ENCODE results near the gene ARHGAP26.
"Not testable (repeated sequence)": the region's sequence is repeated elsewhere in the genome, so short reads cannot be mapped to it uniquely, and the experiment has no call there.

ARHGAP26 gene

GRCh38 chr5:143090044-143090443 lies 319.9 kb downstream of the ARHGAP26 start:
- FAIRE-seq; DNase-seq (ENCODE audit: insufficient read length, low spot score): not testable (repeated sequence)

DNA sequence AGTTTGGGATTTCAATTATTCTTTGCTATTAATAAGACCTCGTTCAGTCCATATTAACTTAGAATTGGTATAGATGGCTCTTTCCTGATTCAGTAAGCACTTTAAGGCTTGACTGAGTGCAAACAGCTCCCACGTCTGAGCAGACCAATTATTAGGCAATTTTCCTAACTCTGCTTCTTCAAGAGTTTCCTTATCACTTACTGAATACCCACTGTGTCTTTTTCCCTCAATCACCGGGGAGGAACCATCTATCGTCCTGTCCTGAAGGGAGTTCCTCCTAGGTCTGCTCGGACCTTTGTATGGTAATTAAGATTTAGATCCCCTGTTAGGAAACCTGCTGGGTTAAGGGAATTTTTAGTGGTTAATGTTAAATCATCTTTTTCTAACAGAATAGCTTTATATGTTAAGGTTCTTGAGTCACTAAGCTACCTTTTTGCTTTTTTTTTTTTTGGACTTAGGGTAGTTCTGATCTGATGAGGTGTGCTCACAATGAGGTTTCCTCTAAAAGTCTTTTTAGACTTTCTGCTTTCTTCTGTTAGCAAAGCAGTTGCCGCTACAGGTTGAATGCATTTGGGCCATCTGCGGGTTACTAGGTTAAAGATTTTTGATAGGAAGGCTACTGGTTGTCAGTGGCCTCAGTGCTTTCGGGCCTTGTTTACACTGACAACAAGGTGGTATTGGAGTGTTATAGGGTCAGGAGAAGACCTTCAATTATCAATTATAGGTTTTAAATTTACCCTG lies 322.7 kb downstream of the ARHGAP26 start:
- not testable (repeated sequence) for DNase-seq (ENCODE audit: insufficient read length, low spot score); FAIRE-seq

- FAIRE-seq: no peak
- DNase-seq (ENCODE audit: insufficient read length, low spot score): no peak
These were observed 323.4 kb downstream of the ARHGAP26 start for GRCh38 chr5:143093452-143094086.

- no peak for DNase-seq (ENCODE audit: insufficient read length, low spot score)
- FAIRE-seq: peak; percentile 31
These were observed 323.9 kb downstream of the ARHGAP26 start for GRCh38 chr5:143094087-143094521.

DNA sequence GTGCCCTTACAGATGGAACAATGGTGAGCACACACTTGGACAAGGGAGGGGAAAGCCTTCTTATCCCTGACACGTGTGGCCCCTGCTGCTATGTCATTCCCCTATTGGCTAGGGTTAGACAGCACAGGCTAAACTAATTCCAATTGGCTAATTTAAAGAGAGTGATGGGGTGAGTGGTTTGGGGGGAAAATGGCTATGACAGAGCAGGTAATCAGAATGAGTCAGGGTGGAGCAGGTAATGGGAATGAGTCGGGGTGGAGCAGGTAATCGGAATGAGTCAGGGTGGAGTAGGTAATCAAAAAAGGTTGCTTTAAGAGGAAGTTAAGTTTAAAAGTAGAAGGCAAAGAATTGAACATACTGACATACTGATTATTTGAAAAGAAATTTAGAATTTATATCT lies 324.4 kb downstream of the ARHGAP26 start:
- DNase-seq (ENCODE audit: insufficient read length, low spot score); FAIRE-seq: not testable (repeated sequence)

GRCh38 chr5:143101121-143101520 lies 330.9 kb downstream of the ARHGAP26 start:
- FAIRE-seq: peak; percentile 98
- DNase-seq (ENCODE audit: insufficient read length, low spot score): peak; percentile 44

DNA sequence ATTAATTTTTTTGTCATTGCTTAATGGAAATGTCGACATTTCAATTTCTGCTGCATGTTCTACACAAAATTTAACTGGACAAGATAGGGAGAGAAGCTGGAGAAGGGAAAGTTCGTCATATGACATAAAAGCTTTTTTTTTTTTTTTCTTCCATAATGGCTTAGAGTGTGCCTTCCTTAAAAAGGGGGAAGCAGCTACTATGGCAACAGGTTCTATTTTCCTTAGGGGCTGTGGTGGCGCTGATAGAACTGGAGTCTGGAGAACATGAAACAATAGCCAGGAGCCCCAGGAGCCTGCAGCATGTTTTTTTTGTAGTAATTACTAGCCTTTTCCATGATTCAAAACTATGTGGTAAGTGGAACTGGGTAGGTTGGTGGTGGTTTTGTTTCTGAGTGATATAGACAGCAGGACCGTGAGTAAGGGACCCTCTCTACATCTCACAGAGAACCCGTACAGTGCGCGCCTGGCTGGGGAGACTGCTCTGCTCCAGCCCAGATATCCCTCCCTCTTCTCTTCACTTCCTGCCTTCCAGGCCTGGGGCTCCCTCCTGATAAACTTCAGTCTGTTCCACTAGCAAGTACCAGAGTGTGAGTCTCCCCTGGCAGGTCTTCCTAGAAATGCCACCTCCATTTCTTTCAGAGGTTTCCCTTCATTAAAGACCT lies 331.7 kb downstream of the ARHGAP26 start:
- no peak for DNase-seq (ENCODE audit: insufficient read length, low spot score)
- peak; percentile 74 for FAIRE-seq

DNA sequence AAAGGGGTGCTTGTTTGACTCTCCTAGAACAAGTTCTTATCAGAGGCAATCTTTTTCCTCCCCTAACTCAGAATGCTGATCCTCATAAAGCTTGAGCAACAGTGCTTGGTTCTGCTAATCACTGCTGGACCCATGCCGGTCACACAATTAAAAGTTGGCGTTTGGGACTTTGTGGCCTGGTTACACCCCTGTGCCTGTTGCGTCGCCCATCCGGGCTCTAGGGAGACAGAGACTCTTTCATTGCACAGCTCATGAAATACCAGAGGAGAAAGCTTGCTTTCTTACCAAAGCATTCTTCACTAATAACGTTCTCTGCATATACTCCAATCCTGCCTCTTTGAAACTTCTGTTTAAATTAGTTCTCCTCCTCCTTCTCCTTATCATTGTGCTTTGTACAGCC lies 332.2 kb downstream of the ARHGAP26 start:
- DNase-seq (ENCODE audit: insufficient read length, low spot score) (no peak), FAIRE-seq (no peak)

DNA sequence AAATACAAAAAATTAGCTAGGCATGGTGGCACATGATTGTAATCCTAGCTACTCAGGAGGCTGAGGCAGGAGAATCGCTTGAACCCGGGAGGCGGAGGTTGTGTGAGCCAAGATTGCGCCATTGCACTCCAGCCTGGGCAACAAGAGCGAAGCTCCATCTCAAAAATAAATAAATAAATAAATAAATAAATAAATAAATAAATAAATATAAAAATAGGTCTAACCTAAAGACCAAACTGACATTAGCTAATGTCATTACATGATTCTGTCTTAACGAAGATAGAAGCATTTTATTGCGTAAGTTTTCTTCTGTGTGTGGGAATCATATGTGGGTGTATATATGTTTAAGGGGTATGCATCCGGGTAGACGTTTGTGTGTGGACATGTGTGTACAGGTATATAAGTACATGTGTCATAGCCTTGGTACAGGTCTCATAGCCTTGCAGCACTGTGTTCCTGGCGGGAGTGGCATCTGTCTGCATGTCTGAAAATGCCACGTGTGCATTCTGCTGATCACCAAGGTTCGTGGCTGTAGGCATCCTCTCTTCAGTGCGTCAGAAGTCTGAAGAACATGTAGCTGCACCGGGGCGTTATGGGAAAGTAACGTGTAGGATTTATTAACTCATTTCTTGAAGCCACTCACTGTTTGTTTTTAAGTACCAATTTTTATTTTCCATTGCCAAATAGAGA lies 335.2 kb downstream of the ARHGAP26 start:
- DNase-seq (ENCODE audit: insufficient read length, low spot score): no peak
- no peak for FAIRE-seq

DNA sequence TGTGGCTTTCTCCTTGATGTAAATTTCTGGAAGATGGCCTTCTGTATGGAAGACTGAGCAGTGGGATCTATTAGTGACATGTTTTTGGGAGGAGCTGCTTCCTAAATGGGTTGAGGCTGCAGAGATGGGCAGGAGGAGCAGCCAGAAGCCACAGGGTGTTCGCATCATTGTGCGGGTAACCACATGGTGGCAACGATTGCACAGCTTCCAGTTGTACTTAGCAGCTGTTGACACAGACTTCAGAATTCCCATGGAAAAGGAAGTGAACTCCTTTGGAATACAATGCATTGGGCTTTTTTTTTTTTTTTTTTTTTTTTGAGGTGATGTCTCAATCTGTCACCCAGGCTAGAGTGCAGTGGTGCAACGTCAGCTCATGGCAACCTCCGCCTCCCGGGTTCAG lies 336.0 kb downstream of the ARHGAP26 start:
- FAIRE-seq (no peak), DNase-seq (ENCODE audit: insufficient read length, low spot score) (no peak)

- FAIRE-seq (no peak), DNase-seq (ENCODE audit: insufficient read length, low spot score) (no peak)
These were observed 338.4 kb downstream of the ARHGAP26 start for GRCh38 chr5:143108498-143109128.

- no peak for FAIRE-seq
- no peak for DNase-seq (ENCODE audit: insufficient read length, low spot score)
These were observed 340.4 kb downstream of the ARHGAP26 start for GRCh38 chr5:143110591-143110990.

GRCh38 chr5:143111799-143112198 lies 341.6 kb downstream of the ARHGAP26 start:
- FAIRE-seq (no peak), DNase-seq (ENCODE audit: insufficient read length, low spot score) (no peak)

DNA sequence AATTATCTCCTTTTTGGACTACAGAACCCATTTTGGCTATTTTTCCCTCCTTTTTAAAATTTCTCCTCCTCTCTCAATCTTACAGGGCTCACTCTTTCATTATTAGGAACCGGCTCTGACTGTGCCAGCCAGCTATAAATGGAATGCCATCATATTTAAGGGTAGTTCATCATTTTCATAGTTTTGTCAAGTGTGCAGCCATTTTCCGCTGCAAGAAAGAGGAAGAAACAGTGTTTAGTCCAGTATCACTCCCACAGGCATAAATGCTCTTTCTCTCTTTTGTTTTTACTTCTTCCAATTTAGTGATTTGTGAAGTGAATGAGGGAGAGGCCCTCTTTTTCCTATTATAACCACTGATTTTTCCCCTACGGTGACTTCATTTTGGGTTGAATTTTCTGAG lies 343.3 kb downstream of the ARHGAP26 start:
- FAIRE-seq: no peak
- DNase-seq (ENCODE audit: insufficient read length, low spot score): no peak

GRCh38 chr5:143114481-143114880 lies 344.3 kb downstream of the ARHGAP26 start:
- DNase-seq (ENCODE audit: insufficient read length, low spot score): no peak

GRCh38 chr5:143115381-143115780 lies 345.2 kb downstream of the ARHGAP26 start:
- no peak for DNase-seq (ENCODE audit: insufficient read length, low spot score)
- FAIRE-seq: no peak

More at GRCh38 chr5:143114481-143114880, 344.3 kb downstream of the ARHGAP26 start:
- peak; percentile 35 for FAIRE-seq

DNA sequence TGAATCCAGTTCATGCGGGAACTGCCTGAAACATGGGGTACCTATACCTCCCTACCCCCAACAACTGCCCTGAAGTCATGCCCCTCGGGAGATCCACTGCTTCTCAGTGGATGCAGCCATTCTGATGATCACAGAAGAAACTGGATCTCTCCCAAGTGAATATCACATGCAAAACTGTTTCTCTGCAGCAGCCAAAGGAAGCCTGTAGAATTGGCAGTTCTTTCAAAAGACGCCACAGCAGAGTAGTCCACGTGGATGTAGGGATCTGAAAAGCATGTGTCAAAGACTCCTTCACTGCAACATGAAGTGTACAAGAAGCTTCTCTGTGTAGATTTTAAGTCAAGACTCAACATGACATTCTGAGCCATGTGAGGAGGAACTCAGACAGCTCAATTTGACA lies 346.6 kb downstream of the ARHGAP26 start:
- FAIRE-seq: no peak
- no peak for DNase-seq (ENCODE audit: insufficient read length, low spot score)

- DNase-seq (ENCODE audit: insufficient read length, low spot score) (no peak), FAIRE-seq (no peak)
These were observed 347.6 kb downstream of the ARHGAP26 start for GRCh38 chr5:143117821-143118220.

DNA sequence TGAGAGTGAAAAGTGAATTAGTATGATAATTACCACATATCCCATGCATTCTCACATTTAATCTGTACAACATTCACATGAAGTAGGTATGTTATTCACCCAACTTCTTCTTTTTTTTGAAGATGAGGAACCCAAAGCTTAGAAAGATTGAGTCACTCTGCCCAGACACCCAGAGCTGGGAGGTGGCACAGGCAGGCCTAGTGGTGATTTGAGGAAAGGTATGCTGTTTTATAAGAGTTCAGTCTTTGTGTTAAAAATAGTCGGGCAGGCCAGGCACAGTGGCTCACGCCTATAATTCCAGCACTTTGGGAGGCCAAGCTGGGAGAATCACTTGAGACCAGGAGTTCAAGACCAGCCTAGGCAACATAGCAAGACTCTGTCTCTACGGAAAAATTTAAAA lies 348.0 kb downstream of the ARHGAP26 start:
- FAIRE-seq (no peak), DNase-seq (ENCODE audit: insufficient read length, low spot score) (no peak)

GRCh38 chr5:143118818-143119217 lies 348.6 kb downstream of the ARHGAP26 start:
- DNase-seq (ENCODE audit: insufficient read length, low spot score); FAIRE-seq: not testable (repeated sequence)

Measured in GM19239 (cell line).